HepG2 (cell line): ENCODE results near the gene VRK1. TPM values are rescaled to one million over a fixed set of nuclear protein-coding genes. Genes with fewer than 3 reads are reported as not detected.

Source experiments
- ATAC-seq: fragments of 200-7000 bp; cut with Tn5 transposase; 3 replicates; pipeline ENCODE4 v1.9.1; 2020; ENCODE audit warnings: mild to moderate bottlenecking, moderate library complexity
- BruUV-seq: library from RNA; stranded (reverse); fragments of 400-500 nt; replicated peaks from 2 replicates; lab custom pipeline; 2021; lab: Mats Ljungman, UMichigan
- CTCF ChIA-PET: fragments of 300-600 bp; formaldehyde crosslinking; extraction: SDS; loops from one replicate; lab custom pipeline; 2021; ENCODE audit warnings: low total read pairs, inconsistent platforms, low intra/inter-chr PET ratio; lab: Yijun Ruan, JAX
- POLR2A ChIA-PET: fragments of 350-600 bp; sonication (Branson Sonifier 250); formaldehyde crosslinking; loops from one replicate; lab custom pipeline; 2020; ENCODE audit warnings: antibody characterized with exemption, inconsistent platforms; lab: Yijun Ruan, JAX
- DNase-seq: peaks from one replicate; pipeline ENCODE4 v3.0.0-alpha.2; 2015; ENCODE audit warnings: low spot score
- FAIRE-seq: peaks from 3 replicates; lab custom pipeline; 2011; peaks lifted over from hg19 to GRCh38; lab: Jason Lieb, UNC
- H2AFZ ChIP-seq: one replicate; pipeline ENCODE4 v1.6.1; 2011; ENCODE audit warnings: low read length, inconsistent platforms
- H3K27ac ChIP-seq: fragments of 300-600 bp; 3 replicates; pipeline ENCODE4 v1.8.0; 2011; ENCODE audit warnings: mixed run types, mild to moderate bottlenecking, mixed read lengths, low read length, inconsistent platforms; ENCODE audit not compliant: insufficient read depth; ENCODE audit errors: extremely low read length
- H3K27me3 ChIP-seq, 2 experiments: fragments of 200-600 bp in 1 of 2; 2 replicates in 1 of 2; 3 replicates in 1 of 2; pipeline versions ENCODE4 v1.6.0 to v1.8.0; 2011; ENCODE audit warnings: low read length in 2 of 2, mild to moderate bottlenecking in 2 of 2, moderate library complexity in 2 of 2, inconsistent platforms in 1 of 2; ENCODE audit not compliant: insufficient read depth in 2 of 2, control insufficient read depth in 1 of 2
- H3K36me3 ChIP-seq, 2 experiments: fragments of 200-600 bp in 1 of 2; replicated peaks in 1 of 2; 2 replicates in 1 of 2; 3 replicates in 1 of 2; pipeline versions ENCODE4 v1.5.1 to v1.8.0; 2011; ENCODE audit warnings: low read length in 2 of 2, inconsistent platforms in 1 of 2; ENCODE audit not compliant: insufficient read depth in 2 of 2, control insufficient read depth in 1 of 2
- H3K4me1 ChIP-seq: 2 replicates; pipeline ENCODE4 v1.5.1; 2012; ENCODE audit warnings: low read length, inconsistent platforms; ENCODE audit not compliant: insufficient read depth
- H3K4me2 ChIP-seq: 2 replicates; pipeline ENCODE4 v1.6.0; 2011; ENCODE audit warnings: low read depth, low read length, inconsistent platforms
- H3K4me3 ChIP-seq, 3 experiments: fragments of 200-600 bp in 1 of 3; sonication (generic), shearing (Covaris generic) in 1 of 3; replicated peaks in 1 of 3; 2 replicates each; pipeline ENCODE4 v1.5.1; 2011 to 2016; ENCODE audit warnings: low read length in 3 of 3, inconsistent platforms in 2 of 3, low read depth in 2 of 3, mild to moderate bottlenecking in 2 of 3, control low read depth in 1 of 3, mixed read lengths in 1 of 3; ENCODE audit not compliant: insufficient read depth in 1 of 3
- H3K79me2 ChIP-seq: one replicate; pipeline ENCODE4 v1.6.1; 2011; ENCODE audit warnings: low read length, inconsistent platforms; ENCODE audit not compliant: insufficient read depth
- H3K9ac ChIP-seq: 2 replicates; pipeline ENCODE4 v1.6.0; 2011; ENCODE audit warnings: mild to moderate bottlenecking, low read depth, low read length, inconsistent platforms; ENCODE audit not compliant: insufficient read depth
- H3K9me3 ChIP-seq: 2 replicates; pipeline ENCODE4 v1.5.1; 2012; ENCODE audit warnings: mild to moderate bottlenecking, low read length
- H4K20me1 ChIP-seq: 2 replicates; pipeline ENCODE4 v1.6.0; 2011; ENCODE audit warnings: inconsistent platforms, mild to moderate bottlenecking, low read length, moderate library complexity; ENCODE audit not compliant: insufficient read depth
- GFI1 ChIP-seq: sonication (generic); formaldehyde crosslinking; IDR thresholded peaks from 2 replicates; pipeline ENCODE4 v1.5.0; 2020; ENCODE audit warnings: missing genetic modification reagents, mild to moderate bottlenecking, borderline replicate concordance
- HNRNPUL1 ChIP-seq: fragments of 200-400 bp; formaldehyde crosslinking; IDR thresholded peaks from 2 replicates; pipeline ENCODE4 v1.6.1; 2017; ENCODE audit warnings: low read depth, mild to moderate bottlenecking, low read length, moderate library complexity
- RBM22 ChIP-seq: fragments of 200-400 bp; formaldehyde crosslinking; optimal IDR thresholded peaks from 2 replicates; pipeline ENCODE3; 2017; ENCODE audit warnings: mild to moderate bottlenecking, low read length, moderate library complexity
- ZNF317 ChIP-seq: sonication (generic); formaldehyde crosslinking; IDR thresholded peaks from 2 replicates; pipeline ENCODE4 v1.5.0; 2020; ENCODE audit warnings: mild to moderate bottlenecking, missing genetic modification reagents
- ZNF569 ChIP-seq: sonication (generic); formaldehyde crosslinking; IDR thresholded peaks from 2 replicates; pipeline ENCODE4 v1.5.0; 2020; ENCODE audit warnings: mild to moderate bottlenecking, missing genetic modification reagents, moderate library complexity, borderline replicate concordance
- WGBS: methylation state at CpG from one replicate; pipeline ENCODE4 v1.1.6; 2017; ENCODE audit warnings: low lambda C conversion rate; 5-methylcytosine and 5-hydroxymethylcytosine counted together
- in situ Hi-C: cut with HindIII; loops from 2 replicates; pipeline ENCODE4 v1.10.0; 2017; ENCODE audit warnings: low pct_unique_long_range_greater_than_20kb; ENCODE audit not compliant: extremely low pct_ligation_motif_present
- intact Hi-C: fragments of 100-400 bp; cut with micrococcal nuclease; formaldehyde crosslinking; loops from one replicate; pipeline ENCODE4 v1.10.0; 2022; ENCODE audit not compliant: unreplicated experiment
- polyA plus RNA-seq, 8 experiments: library from polyadenylated mRNA; depleted of rRNA in 3 of 8; stranded (reverse) in 7 of 8; unstranded in 1 of 8; fragments of >200 nt; fragmentation: Illumina TruSeq in 4 of 8; extraction: Trizol in 4 of 8; gene quantifications; 2 replicates each; pipeline versions ENCODE4 v1.2.1 to v1.2.3, GENCODE V29; 2011 to 2016; ENCODE audit warnings: low read depth in 4 of 8, missing spikeins in 1 of 8, mixed read lengths in 1 of 8; ENCODE audit not compliant: insufficient read depth in 1 of 8
- total RNA-seq, 5 experiments: library from RNA; depleted of rRNA; stranded (reverse); fragments of >200 nt; fragmentation: Illumina TruSeq; extraction: Trizol; gene quantifications; 2 replicates each; pipeline ENCODE4 v1.2.3, GENCODE V29; 2016; ENCODE audit warnings: low read depth in 1 of 5
- TF ChIP-seq, protein P1 (sequence below): sonication (generic); formaldehyde crosslinking; conservative IDR thresholded peaks from 2 replicates; pipeline ENCODE4 v1.8.0; 2022; ENCODE audit warnings: mild to moderate bottlenecking, moderate library complexity, missing genetic modification reagents
- TF ChIP-seq, protein P2 (sequence below): sonication (generic); formaldehyde crosslinking; IDR thresholded peaks from 2 replicates; pipeline ENCODE4 v1.8.0; 2022; ENCODE audit warnings: mild to moderate bottlenecking, missing genetic modification reagents

VRK1 gene
- total and polyA plus RNA-seq, 2 of the 13 experiments (the other 11 are each of a cell fraction or from before 2014, with no cell fraction given) = 7.9 to 51.3 TPM

DNA sequence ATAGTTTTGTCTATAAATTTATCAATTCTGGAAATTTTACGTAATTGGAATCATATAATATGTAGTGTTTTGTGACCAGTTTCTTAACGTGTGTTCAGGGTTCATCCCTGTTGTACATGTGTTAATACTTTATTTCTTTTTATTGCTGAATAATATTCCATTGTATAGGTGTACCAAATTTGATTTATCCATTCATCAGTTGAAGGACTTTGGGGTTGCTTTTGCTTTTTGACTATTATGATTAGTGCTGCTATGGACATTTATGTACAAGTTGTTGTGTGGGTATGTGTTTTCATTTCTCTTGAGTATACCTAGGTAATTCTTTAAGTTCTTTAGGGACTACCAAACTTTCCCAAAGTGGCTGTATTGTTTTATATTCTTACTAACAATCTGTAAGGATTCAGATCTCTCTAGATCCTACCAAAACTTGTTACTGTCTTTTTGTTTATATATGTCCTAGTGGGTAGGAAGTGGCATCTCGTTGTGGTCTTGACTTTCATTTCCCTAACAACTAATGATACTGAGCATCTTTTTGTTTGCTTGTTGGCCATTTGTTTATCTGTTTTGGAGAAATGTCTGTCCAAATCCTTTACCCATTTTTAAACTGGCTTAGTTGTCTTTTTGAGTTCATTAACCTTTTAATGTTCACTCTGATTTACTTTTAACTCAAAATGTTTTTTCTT, 14.9 kb downstream of the VRK1 start:
- peaks cover 77% of the 10 kb centered on the region for H3K79me2 ChIP-seq
- in situ Hi-C loops (no loop called here), intact Hi-C loops (no loop called here)
- POLR2A ChIA-PET = no interaction called here
- FAIRE-seq = no peak
- no peak overlapping the region for H3K4me2 ChIP-seq
- no TSS peak for BruUV-seq
- CTCF ChIA-PET = no interaction called here
- H3K27me3 ChIP-seq = no peaks in the 10 kb centered on the region
- H3K4me1 ChIP-seq = peaks cover 18% of the 10 kb centered on the region
- no peak for TF ChIP-seq ZNF569 (CRISPR knock-in tag)
- TF ChIP-seq, protein P1, sequence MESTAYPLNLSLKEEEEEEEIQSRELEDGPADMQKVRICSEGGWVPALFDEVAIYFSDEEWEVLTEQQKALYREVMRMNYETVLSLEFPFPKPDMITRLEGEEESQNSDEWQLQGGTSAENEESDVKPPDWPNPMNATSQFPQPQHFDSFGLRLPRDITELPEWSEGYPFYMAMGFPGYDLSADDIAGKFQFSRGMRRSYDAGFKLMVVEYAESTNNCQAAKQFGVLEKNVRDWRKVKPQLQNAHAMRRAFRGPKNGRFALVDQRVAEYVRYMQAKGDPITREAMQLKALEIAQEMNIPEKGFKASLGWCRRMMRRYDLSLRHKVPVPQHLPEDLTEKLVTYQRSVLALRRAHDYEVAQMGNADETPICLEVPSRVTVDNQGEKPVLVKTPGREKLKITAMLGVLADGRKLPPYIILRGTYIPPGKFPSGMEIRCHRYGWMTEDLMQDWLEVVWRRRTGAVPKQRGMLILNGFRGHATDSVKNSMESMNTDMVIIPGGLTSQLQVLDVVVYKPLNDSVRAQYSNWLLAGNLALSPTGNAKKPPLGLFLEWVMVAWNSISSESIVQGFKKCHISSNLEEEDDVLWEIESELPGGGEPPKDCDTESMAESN (CRISPR knock-in tag) = no peak
- TF ChIP-seq, protein P2, sequence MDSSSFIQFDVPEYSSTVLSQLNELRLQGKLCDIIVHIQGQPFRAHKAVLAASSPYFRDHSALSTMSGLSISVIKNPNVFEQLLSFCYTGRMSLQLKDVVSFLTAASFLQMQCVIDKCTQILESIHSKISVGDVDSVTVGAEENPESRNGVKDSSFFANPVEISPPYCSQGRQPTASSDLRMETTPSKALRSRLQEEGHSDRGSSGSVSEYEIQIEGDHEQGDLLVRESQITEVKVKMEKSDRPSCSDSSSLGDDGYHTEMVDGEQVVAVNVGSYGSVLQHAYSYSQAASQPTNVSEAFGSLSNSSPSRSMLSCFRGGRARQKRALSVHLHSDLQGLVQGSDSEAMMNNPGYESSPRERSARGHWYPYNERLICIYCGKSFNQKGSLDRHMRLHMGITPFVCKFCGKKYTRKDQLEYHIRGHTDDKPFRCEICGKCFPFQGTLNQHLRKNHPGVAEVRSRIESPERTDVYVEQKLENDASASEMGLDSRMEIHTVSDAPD (CRISPR knock-in tag) = no peak
- no peak for TF ChIP-seq RBM22
- no peak for TF ChIP-seq ZNF317
- TF ChIP-seq GFI1 (CRISPR knock-in tag) = no peak
- TF ChIP-seq HNRNPUL1 = no peak
- H3K9me3 ChIP-seq = no peaks in the 10 kb centered on the region
- no peak for DNase-seq
- no peak overlapping the region for H2AFZ ChIP-seq
- WGBS = 97% methylated on average over 3 of the region's 3 CpGs
- H3K4me3 ChIP-seq = no peak overlapping the region
- ATAC-seq = no peak
- no peaks in the 10 kb centered on the region for H3K36me3 ChIP-seq
- no peak overlapping the region for H3K9ac ChIP-seq
- H3K27ac ChIP-seq = no peak overlapping the region
- H4K20me1 ChIP-seq = no peaks in the 10 kb centered on the region
